IMR-90 (cell line): ENCODE results near the gene PI4KA.

Experiments
- FOS ChIP-seq: fragments of 150-350 bp; IDR thresholded peaks from 2 replicates; pipeline ENCODE4 v1.6.1; 2016; ENCODE audit warnings: low read depth, low read length
- POLR2A ChIP-seq: IDR thresholded peaks from 2 replicates; pipeline ENCODE4 v1.6.1; 2012; ENCODE audit warnings: mild to moderate bottlenecking, low read depth, low read length
- SMC3 ChIP-seq: fragments of 150-350 bp; IDR thresholded peaks from 2 replicates; pipeline ENCODE4 v1.6.1; 2016; ENCODE audit warnings: low read depth, mild to moderate bottlenecking, antibody characterized with exemption, low read length, moderate library complexity
- TF ChIP-seq, protein P1 (sequence below): conservative IDR thresholded peaks from 2 replicates; pipeline ENCODE4 v1.5.1; 2012; ENCODE audit warnings: mild to moderate bottlenecking, low read depth, low read length, improper control_type of control experiment

GRCh38 chr22:20664594-20664959 lies 194.0 kb downstream of the PI4KA start:
- TF ChIP-seq FOS (no peak), POLR2A (no peak), SMC3 (no peak)
- TF ChIP-seq, protein P1, sequence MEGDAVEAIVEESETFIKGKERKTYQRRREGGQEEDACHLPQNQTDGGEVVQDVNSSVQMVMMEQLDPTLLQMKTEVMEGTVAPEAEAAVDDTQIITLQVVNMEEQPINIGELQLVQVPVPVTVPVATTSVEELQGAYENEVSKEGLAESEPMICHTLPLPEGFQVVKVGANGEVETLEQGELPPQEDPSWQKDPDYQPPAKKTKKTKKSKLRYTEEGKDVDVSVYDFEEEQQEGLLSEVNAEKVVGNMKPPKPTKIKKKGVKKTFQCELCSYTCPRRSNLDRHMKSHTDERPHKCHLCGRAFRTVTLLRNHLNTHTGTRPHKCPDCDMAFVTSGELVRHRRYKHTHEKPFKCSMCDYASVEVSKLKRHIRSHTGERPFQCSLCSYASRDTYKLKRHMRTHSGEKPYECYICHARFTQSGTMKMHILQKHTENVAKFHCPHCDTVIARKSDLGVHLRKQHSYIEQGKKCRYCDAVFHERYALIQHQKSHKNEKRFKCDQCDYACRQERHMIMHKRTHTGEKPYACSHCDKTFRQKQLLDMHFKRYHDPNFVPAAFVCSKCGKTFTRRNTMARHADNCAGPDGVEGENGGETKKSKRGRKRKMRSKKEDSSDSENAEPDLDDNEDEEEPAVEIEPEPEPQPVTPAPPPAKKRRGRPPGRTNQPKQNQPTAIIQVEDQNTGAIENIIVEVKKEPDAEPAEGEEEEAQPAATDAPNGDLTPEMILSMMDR: no peak
